ENCODE measurements around the gene ANGEL2.
"Not testable (repeated sequence)": the region's sequence is repeated elsewhere in the genome, so short reads cannot be mapped to it uniquely, and the experiment has no call there.

Gene ANGEL2

GRCh38 chr1:213049232-213049631, 33.6 kb upstream of the ANGEL2 start:
- TF ChIP-seq CTCF (IDR thresholded peaks at IDR 0.05; ENCODE audit: control insufficient read depth, extremely low read depth, insufficient read depth) = no peak
- DNase-seq (ENCODE audit: low read depth) = no peak
- H3K4me3 ChIP-seq (ENCODE audit: low read depth, low read length) = no peak overlapping the region

- H3K4me3 ChIP-seq (ENCODE audit: low read depth, low read length); DNase-seq (ENCODE audit: low read depth): not testable (repeated sequence)
Measured at GRCh38 chr1:213045321-213046226, 29.9 kb upstream of the ANGEL2 start.

DNA sequence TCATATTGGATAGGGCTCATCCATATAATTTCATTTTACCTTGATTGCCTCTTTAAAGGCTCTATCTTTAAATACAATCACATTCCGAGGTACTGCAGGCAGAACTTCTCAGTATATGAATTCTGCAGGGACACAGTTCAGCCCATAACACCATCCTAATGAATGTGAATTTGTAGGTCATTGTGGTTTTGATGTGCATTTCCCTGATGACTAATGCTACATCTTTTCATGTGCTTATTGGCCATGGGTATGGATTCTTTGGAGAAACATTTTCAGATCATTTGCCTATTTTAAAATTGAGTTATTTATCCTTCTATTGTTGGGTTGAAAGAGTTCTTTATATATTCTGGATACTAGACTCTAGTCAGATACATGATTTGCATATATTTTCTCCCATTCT, 25.8 kb upstream of the ANGEL2 start:
- TF ChIP-seq CTCF (IDR thresholded peaks at IDR 0.05; ENCODE audit: control insufficient read depth, extremely low read depth, insufficient read depth) = no peak
- H3K4me3 ChIP-seq (ENCODE audit: low read depth, low read length) = no peak overlapping the region
- no peak for DNase-seq (ENCODE audit: low read depth)

DNA sequence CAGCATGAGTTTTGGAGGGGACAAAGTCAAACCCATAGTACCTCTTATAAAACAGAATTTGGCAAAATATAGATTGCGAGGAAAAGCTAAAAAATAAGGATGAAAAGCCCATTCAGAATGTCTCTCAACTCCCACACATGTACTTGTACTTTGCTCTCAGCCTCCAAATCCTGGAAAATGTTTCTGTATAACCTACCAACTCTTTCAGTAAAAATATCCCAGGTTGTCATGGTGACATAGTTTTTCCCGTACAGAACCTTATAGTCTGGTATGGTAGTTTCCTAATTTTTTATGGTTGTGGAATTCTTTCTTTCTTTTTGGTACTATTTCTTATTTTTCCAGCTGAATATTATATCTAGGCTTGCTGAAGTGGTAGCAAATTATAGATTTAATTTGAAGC, 19.9 kb upstream of the ANGEL2 start:
- no peak overlapping the region for H3K4me3 ChIP-seq (ENCODE audit: low read depth, low read length)
- DNase-seq (ENCODE audit: low read depth) = no peak
- TF ChIP-seq CTCF (IDR thresholded peaks at IDR 0.05; ENCODE audit: control insufficient read depth, extremely low read depth, insufficient read depth) = no peak

DNA sequence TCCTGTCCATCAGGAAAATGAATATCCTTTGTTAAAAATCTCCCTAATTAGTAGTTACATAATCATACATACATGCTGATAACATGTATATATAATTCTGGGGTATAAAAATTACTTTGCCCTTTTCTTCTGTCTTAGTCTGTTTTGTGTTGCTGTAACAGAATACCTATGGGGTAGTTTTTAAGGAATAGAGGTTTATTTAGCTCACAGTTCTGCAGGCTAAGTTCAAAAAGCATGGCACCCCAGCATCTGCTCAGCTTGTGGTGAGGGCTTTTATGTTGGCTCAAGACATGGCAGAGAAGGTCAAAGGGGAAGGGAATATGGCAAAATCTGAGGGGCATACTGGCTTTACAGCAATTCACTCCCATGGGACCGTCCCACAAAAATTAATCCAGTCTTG, 19.0 kb upstream of the ANGEL2 start:
- TF ChIP-seq CTCF (IDR thresholded peaks at IDR 0.05; ENCODE audit: control insufficient read depth, extremely low read depth, insufficient read depth) = no peak
- no peak for DNase-seq (ENCODE audit: low read depth)
- H3K4me3 ChIP-seq (ENCODE audit: low read depth, low read length) = no peak overlapping the region

DNA sequence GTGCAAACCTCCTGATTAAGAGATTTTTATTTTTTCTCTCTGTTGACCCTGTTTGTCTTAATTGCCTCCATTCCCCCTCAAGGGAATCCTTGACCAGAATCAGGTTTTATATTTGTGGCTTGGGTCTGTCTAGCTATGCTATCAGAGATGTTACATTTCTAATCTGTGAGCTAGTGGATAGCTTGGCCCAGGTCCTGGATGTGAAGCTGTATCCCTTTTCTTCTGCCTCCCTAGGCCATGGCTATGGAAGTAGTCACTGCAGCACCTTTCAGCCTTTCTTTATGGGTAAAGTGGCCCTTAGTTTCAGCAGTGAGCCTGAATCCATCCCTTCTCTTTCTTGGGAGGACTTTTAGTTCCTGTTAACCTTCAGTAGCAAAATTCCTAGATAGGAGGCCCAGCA, 17.0 kb upstream of the ANGEL2 start:
- DNase-seq (ENCODE audit: low read depth) = no peak
- no peak overlapping the region for H3K4me3 ChIP-seq (ENCODE audit: low read depth, low read length)
- no peak for TF ChIP-seq CTCF (IDR thresholded peaks at IDR 0.05; ENCODE audit: control insufficient read depth, extremely low read depth, insufficient read depth)

DNA sequence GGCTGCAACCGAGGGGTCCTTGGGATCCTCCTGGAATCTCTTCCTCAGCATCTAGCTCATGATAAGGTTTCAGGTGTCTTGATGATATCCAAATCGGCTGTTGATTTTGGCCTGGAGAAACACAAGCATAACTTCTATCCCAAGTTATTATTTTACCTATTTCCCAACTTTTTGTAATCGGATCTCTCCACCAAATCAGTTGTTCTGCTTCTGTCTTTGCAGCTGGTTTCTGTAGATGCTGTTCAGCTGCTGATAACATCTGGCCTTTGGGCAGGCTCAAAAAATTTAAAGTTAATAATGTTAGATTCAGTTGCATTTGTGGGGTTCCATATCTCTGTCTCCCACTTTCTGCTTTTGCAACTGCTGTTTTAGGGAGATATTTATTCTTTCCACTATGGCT, 11.4 kb upstream of the ANGEL2 start:
- not testable (repeated sequence) for H3K4me3 ChIP-seq (ENCODE audit: low read depth, low read length); DNase-seq (ENCODE audit: low read depth)

DNA sequence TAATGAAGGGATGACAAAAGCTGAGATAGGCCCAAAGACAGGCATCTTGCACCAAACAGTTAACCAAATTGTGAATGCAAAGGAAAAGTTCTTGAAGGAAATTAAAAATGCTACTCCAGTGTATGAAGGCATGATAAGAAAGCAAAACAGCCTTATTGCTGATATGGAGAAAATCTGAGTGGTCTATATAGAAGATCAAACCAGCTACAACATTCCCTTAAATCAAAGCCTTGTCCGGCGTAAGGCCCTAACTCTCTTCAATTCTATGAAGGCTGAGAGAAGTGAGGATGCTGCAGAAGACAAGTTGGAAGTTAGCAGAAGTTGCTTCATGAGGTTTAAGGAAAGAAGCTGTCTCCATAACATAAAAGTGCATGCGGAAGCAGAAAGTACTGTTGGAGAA, 4.3 kb upstream of the ANGEL2 start:
- H3K4me3 ChIP-seq (ENCODE audit: low read depth, low read length) = no peak overlapping the region
- no peak for DNase-seq (ENCODE audit: low read depth)
- no peak for TF ChIP-seq CTCF (IDR thresholded peaks at IDR 0.05; ENCODE audit: control insufficient read depth, extremely low read depth, insufficient read depth)
